ENCODE measurements around the gene PSORS1C1. TPM values are rescaled to one million over a fixed set of nuclear protein-coding genes. Genes with fewer than 3 reads are reported as not detected.

PSORS1C1 gene
- total RNA-seq, 1 experiment from 2014 or later: 0.48 TPM

DNA sequence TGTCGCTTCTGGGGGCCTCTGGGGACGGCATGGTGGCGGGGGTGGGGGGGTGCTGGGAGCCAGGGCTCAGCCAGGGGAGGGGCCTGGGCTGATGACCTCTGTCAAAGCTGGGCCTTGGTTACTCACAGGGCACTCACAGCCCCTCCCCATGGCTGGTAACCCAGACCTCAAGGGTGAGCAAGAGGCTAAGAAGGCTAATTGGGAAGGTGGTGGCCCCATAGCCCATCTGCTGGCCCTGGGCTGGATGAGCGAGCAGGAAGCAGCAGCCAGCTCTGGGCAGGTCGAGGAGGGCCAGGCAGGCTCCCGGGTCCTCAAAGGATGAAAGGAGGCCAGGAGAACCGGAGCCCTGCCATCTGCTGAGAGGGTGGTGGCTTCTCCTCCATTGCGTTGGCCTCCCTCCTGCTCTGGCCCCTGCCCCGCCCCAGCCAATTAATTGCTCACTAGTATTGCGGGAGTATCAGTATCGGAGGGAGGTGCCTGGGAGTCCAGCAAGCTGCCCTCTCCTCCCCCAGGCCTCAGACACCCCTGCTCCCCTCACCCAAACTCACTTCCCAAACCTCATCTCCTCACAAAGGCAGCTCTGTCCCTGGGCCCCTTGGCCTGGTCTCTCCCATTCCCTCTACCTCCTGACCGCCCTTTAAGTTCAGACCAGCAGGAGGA lies 6.7 kb downstream of the PSORS1C1 start:
- H3T11ph ChIP-seq (ENCODE audit: low read length): no peak overlapping the region
- no peaks in the 10 kb centered on the region for H3K23me2 ChIP-seq (ENCODE audit: insufficient read length, low read depth, low read length, poor library complexity, severe bottlenecking)
- H3K4ac ChIP-seq (ENCODE audit: low read depth, low read length): no peak overlapping the region
- H2BK120ac ChIP-seq (ENCODE audit: low read depth, low read length, poor library complexity, severe bottlenecking): no peak overlapping the region
- H3K14ac ChIP-seq (ENCODE audit: insufficient read depth, low read length): no peak overlapping the region
- H3K9me3 ChIP-seq (ENCODE audit: control insufficient read depth, low read depth, low read length): no peaks in the 10 kb centered on the region
- no peaks in the 10 kb centered on the region for H3K79me2 ChIP-seq (ENCODE audit: insufficient read depth, low read length)
- Mint-ChIP-seq H3K4me3 (no peak overlapping the region), H3K4me1 (peaks cover 21% of the 10 kb centered on the region in 2 experiments), H3K9me3 (no peaks in the 10 kb centered on the region; a peak in 1 of 5 replicates), H3K27ac (no peak overlapping the region), H3K27me3 (ENCODE audit: low read depth) (peaks cover 5% of the 10 kb centered on the region), H3K36me3 (ENCODE audit: insufficient read depth in 1 of 3, low read depth in 3 of 3) (no peaks in the 10 kb centered on the region)
- H2BK5ac ChIP-seq (ENCODE audit: insufficient read length, low read length): no peak overlapping the region
- no peak overlapping the region for H4K5ac ChIP-seq (ENCODE audit: insufficient read length, low read depth, low read length)
- no peak overlapping the region for H3K4me2 ChIP-seq (ENCODE audit: insufficient read depth, insufficient read length, low read length)
- H3K18ac ChIP-seq (ENCODE audit: insufficient read length, low read depth, low read length): no peak overlapping the region
- H2BK20ac ChIP-seq (ENCODE audit: low read depth, low read length, poor library complexity, severe bottlenecking): no peak overlapping the region
- H3K4me1 ChIP-seq (ENCODE audit: insufficient read depth, low read length): no peaks in the 10 kb centered on the region
- H4K20me1 ChIP-seq (ENCODE audit: control insufficient read depth, insufficient read depth, insufficient read length): no peaks in the 10 kb centered on the region
- TF ChIP-seq CTCF (conservative IDR thresholded peaks at IDR 0.05): no peak
- H4K8ac ChIP-seq (replicated peaks; ENCODE audit: insufficient read length, low read depth, low read length): no peak overlapping the region
- no peaks in the 10 kb centered on the region for H3K27me3 ChIP-seq (ENCODE audit: insufficient read depth, low read length)
- no peak overlapping the region for H3K23ac ChIP-seq (ENCODE audit: insufficient read length, low read depth, low read length)
- no peak overlapping the region for H3K27ac ChIP-seq (ENCODE audit: insufficient read length, low read depth, low read length)
- no peak overlapping the region for H3K56ac ChIP-seq (ENCODE audit: insufficient read length, low read depth, low read length)
- DNase-seq: no peak
- H2BK12ac ChIP-seq (ENCODE audit: insufficient read length, low read depth, low read length): no peak overlapping the region
- no CpG with 5 or more reads among the region's 12 CpGs for WGBS (ENCODE audit: extremely low coverage, insufficient read length, low lambda C conversion rate)
- no peak overlapping the region for H2BK15ac ChIP-seq (ENCODE audit: low read depth, low read length)
- no peak overlapping the region for H2AFZ ChIP-seq (ENCODE audit: low read length)
- H2AK5ac ChIP-seq (ENCODE audit: insufficient read length, low read length): no peak overlapping the region
- H4K91ac ChIP-seq (ENCODE audit: insufficient read length, low read depth, low read length): no peak overlapping the region
- no peaks in the 10 kb centered on the region for H3K79me1 ChIP-seq (ENCODE audit: insufficient read depth, low read depth, low read length, poor library complexity, severe bottlenecking)
- H3K9ac ChIP-seq (ENCODE audit: extremely low read depth, insufficient read length, low read length): no peak overlapping the region
